ENCODE data around the gene TPPP3.

DNA sequence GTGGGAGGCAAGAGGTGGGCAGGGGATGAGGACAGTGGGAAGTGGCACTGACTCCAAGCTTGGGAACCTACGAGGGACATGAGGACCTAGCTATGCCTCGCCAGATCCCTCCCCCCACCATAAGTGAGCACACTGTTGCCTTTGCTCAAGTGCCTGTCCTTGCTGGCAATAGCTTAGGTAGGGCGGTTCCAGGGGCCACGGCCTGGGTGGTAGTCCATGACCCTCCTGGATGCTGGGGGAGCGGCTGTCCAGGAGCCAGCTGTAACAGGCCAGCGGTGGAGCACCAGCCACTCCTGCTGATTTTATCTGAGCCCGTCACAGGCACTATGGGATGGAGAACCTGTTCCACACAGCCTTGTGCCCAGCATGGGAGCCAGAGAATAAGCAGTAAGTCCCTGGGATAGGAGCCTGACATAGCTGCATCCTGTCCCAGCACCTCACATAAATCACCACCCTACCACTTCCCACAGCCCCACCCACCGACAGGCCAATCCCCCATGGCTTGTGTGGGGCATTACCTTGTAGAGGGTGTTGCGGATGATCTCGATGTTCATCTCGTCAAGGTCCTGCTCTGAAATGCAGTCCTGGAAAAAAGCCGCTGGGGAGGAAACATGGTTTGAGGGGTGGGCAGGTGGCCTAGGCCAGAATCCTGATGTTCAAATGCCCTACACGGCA lies 49.4 kb upstream of the TPPP3 start:
- TF ChIP-seq POLR2AphosphoS5 (IDR thresholded peaks at IDR 0.05; ENCODE audit: low read depth) (no peak), CTCF (IDR thresholded peaks at IDR 0.05; ENCODE audit: insufficient read depth, low read length) (no peak), GABPA (IDR thresholded peaks at IDR 0.05; ENCODE audit: low read depth) (no peak), REST (IDR thresholded peaks at IDR 0.05; ENCODE audit: insufficient replicate concordance, low read depth) (no peak), SPI1 (IDR thresholded peaks at IDR 0.05; ENCODE audit: borderline replicate concordance, low read depth) (no peak)

Data from HL-60 (cell line).